ENCODE measurements around the gene LATS2. TPM values are rescaled to one million over a fixed set of nuclear protein-coding genes. Genes with fewer than 3 reads are reported as not detected.

The LATS2 gene
- polyA plus RNA-seq, 4 donors, result 23.6 to 28.3 (median 25.9) TPM

- no peak for DNase-seq (ENCODE audit: low read depth in 4 of 4, low spot score in 2 of 4)
Observed at GRCh38 chr13:20923272-20923671, 138.1 kb downstream of the LATS2 start.

Other genes starting within 250 kb of the LATS2 start
- 10 to 100 TPM; 15.5 to 21.6 (median 18.7) TPM for gene XPO4, start 158.8 kb downstream of the LATS2 start, polyA plus RNA-seq (ENCODE audit: insufficient read length in 4 of 4)
- 100 to 1,000 TPM; 220 to 270 (median 240) TPM for gene SAP18, start 78.5 kb upstream of the LATS2 start, polyA plus RNA-seq (ENCODE audit: insufficient read length in 4 of 4)
- gene SKA3, start 115.0 kb upstream of the LATS2 start, polyA plus RNA-seq (ENCODE audit: insufficient read length in 4 of 4), result 10 to 100 TPM; 11.8 to 15.1 (median 12.8) TPM
- gene MRPL57, start 115.1 kb upstream of the LATS2 start, polyA plus RNA-seq (ENCODE audit: insufficient read length in 4 of 4), result 10 to 100 TPM; 21.7 to 29.7 (median 24.2) TPM